ENCODE results near the gene FLNB. TPM values are rescaled to one million over a fixed set of nuclear protein-coding genes. Genes with fewer than 3 reads are reported as not detected.

Gene FLNB
- total RNA-seq, 1 donor from 2014 or later, result 32.0 TPM

DNA sequence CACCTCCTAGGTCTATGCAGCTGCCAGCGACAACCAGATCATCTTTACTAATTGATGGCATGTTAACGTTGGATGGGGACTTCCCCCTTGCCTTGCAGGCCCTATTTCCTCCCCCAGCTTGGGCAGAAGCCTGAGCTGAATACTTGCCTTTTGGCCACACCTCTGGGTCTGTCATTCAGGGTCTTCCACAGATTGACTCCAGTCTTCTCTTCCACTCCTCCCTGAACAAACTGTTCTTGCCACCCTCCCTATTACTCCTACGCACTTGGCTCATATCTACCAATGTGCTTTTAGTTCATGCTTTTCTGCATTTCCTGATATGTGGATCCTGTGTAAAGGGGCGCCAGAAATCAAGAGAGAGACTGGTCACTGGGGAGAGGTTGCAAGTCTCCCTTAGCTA lies 129.1 kb downstream of the FLNB start:
- Histone ChIP-seq H3K27me3 (no peaks in the 10 kb centered on the region), H3K9ac (no peak overlapping the region), H3K27ac (no peak overlapping the region), H3K36me3 (no peaks in the 10 kb centered on the region), H3F3A (ENCODE audit: low read depth) (peaks cover 8% of the 10 kb centered on the region), H3K79me2 (ENCODE audit: low read depth) (no peaks in the 10 kb centered on the region), H3K9me3 (ENCODE audit: low read depth) (no peaks in the 10 kb centered on the region), H2AFZ (replicated peaks) (no peak overlapping the region), H3K4me1 (peaks cover 8% of the 10 kb centered on the region), H3K4me3 (no peak overlapping the region), H4K20me1 (ENCODE audit: low read depth) (peaks cover 3% of the 10 kb centered on the region), H3K4me2 (no peak overlapping the region)
- Mint-ChIP-seq H3K4me3 (peak overlapping the region; percentile 31), H3K4me1 (peaks cover 11% of the 10 kb centered on the region), H3K27ac (no peak overlapping the region), H3K9me3 (no peaks in the 10 kb centered on the region), H3K36me3 (peaks cover 45% of the 10 kb centered on the region), H3K27me3 (ENCODE audit: insufficient read depth, low read depth) (peaks cover 2% of the 10 kb centered on the region)
- DNase-seq (ENCODE audit: low spot score), result no peak
- TF ChIP-seq EZH2 (IDR thresholded peaks at IDR 0.05) (no peak), EZH2phosphoT487 (IDR thresholded peaks at IDR 0.05) (no peak)

DNA sequence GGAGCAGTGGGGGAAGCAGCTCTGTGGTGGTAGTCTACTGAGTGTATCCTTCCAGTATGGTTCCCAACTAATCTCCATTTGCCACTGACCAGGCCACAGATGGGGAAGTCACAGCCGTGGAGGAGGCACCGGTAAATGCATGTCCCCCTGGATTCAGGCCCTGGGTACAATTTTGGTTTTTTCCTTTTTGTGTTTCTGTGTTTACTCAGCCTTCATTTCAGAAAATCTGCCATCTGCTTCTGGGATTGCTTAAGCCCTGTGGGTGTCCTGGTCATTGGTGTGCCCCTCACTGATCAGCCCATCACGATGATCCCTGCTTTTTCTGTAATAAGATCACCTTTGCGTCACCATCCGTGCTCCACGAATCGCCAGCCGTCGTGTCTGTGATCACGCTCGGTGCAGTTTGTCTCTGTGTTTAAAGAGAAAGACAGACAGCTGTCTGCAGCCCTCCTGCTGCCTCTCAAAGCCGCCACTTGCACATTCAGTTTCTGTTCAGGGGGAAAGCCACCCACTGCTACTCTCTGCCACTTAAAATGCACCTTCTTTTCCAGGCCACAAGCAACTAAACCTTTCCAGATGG lies 133.6 kb downstream of the FLNB start:
- Histone ChIP-seq H3K4me1 (peaks cover 12% of the 10 kb centered on the region), H3F3A (ENCODE audit: low read depth) (peaks cover 14% of the 10 kb centered on the region), H3K27ac (peak overlapping the region; percentile 84), H3K79me2 (ENCODE audit: low read depth) (no peaks in the 10 kb centered on the region), H3K4me3 (no peak overlapping the region), H3K9ac (no peak overlapping the region), H3K36me3 (no peaks in the 10 kb centered on the region), H3K4me2 (peak overlapping the region; percentile 14), H2AFZ (replicated peaks) (no peak overlapping the region), H3K9me3 (ENCODE audit: low read depth) (no peaks in the 10 kb centered on the region), H3K27me3 (no peaks in the 10 kb centered on the region), H4K20me1 (ENCODE audit: low read depth) (peaks cover 3% of the 10 kb centered on the region)
- no peak for TF ChIP-seq EZH2 (IDR thresholded peaks at IDR 0.05)
- no peak for TF ChIP-seq EZH2phosphoT487 (IDR thresholded peaks at IDR 0.05)
- TF ChIP-seq, protein P1, sequence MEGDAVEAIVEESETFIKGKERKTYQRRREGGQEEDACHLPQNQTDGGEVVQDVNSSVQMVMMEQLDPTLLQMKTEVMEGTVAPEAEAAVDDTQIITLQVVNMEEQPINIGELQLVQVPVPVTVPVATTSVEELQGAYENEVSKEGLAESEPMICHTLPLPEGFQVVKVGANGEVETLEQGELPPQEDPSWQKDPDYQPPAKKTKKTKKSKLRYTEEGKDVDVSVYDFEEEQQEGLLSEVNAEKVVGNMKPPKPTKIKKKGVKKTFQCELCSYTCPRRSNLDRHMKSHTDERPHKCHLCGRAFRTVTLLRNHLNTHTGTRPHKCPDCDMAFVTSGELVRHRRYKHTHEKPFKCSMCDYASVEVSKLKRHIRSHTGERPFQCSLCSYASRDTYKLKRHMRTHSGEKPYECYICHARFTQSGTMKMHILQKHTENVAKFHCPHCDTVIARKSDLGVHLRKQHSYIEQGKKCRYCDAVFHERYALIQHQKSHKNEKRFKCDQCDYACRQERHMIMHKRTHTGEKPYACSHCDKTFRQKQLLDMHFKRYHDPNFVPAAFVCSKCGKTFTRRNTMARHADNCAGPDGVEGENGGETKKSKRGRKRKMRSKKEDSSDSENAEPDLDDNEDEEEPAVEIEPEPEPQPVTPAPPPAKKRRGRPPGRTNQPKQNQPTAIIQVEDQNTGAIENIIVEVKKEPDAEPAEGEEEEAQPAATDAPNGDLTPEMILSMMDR (IDR thresholded peaks at IDR 0.05), result no peak
- no peaks in the 10 kb centered on the region for H3K27me3 Mint-ChIP-seq (ENCODE audit: insufficient read depth, low read depth)
- peak overlapping the region; percentile 62 for H3K27ac Mint-ChIP-seq
- peak; percentile 21 for DNase-seq (ENCODE audit: low spot score)
- H3K4me1 Mint-ChIP-seq, result peaks cover 16% of the 10 kb centered on the region
- H3K9me3 Mint-ChIP-seq, result no peaks in the 10 kb centered on the region
- H3K36me3 Mint-ChIP-seq, result peaks cover 35% of the 10 kb centered on the region
- no peak overlapping the region for H3K4me3 Mint-ChIP-seq

DNA sequence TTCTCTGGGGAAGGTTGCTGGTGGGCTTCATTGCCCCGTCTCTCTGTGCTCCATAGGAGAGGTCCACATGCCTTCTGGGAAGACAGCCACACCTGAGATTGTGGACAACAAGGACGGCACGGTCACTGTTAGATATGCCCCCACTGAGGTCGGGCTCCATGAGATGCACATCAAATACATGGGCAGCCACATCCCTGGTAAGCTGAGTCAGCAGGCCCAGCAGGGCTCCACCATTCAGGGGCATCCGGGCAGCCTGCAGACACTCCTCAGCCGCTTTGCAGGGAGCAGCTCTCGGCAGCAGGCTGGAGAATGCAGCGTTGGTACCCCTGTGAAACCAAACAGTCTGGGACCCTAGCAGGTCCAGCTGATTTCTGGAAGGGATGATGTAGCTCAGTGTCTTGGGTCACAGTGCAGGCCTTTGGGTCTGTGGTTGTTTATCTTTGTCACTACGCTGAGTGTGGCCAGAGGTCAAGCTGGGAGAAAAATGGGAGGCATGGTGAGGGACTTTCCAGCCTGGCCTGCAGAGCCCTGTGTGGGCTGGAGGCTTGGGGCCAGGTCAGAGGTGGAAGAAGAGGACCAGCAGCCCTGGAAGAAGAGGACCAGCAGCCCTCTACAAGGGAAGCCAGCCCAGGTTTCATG lies 135.3 kb downstream of the FLNB start:
- Histone ChIP-seq H3K9me3 (ENCODE audit: low read depth) (no peaks in the 10 kb centered on the region), H3K27me3 (no peaks in the 10 kb centered on the region), H3K36me3 (no peaks in the 10 kb centered on the region), H3K79me2 (ENCODE audit: low read depth) (no peaks in the 10 kb centered on the region), H3K4me1 (peaks cover 12% of the 10 kb centered on the region), H3K4me2 (no peak overlapping the region), H3K27ac (no peak overlapping the region), H3F3A (ENCODE audit: low read depth) (peaks cover 14% of the 10 kb centered on the region), H3K9ac (no peak overlapping the region), H4K20me1 (ENCODE audit: low read depth) (peaks cover 3% of the 10 kb centered on the region), H2AFZ (replicated peaks) (no peak overlapping the region), H3K4me3 (no peak overlapping the region)
- Mint-ChIP-seq H3K4me1 (peaks cover 16% of the 10 kb centered on the region), H3K27ac (no peak overlapping the region), H3K9me3 (no peaks in the 10 kb centered on the region), H3K36me3 (peaks cover 27% of the 10 kb centered on the region), H3K4me3 (no peak overlapping the region), H3K27me3 (ENCODE audit: insufficient read depth, low read depth) (no peaks in the 10 kb centered on the region)
- DNase-seq (ENCODE audit: low spot score), result no peak
- TF ChIP-seq, protein P1 (IDR thresholded peaks at IDR 0.05), result no peak
- TF ChIP-seq EZH2phosphoT487 (IDR thresholded peaks at IDR 0.05), result no peak
- TF ChIP-seq EZH2 (IDR thresholded peaks at IDR 0.05), result no peak
